ENCODE data around the gene BRIP1.

GRCh38 chr17:61836266-61837174, 26.8 kb downstream of the BRIP1 start:
- TF ChIP-seq THRA (IDR thresholded peaks at IDR 0.05) (no peak), TCF7L2 (IDR thresholded peaks at IDR 0.05; ENCODE audit: low read depth, low read length) (no peak), EZH2 (IDR thresholded peaks at IDR 0.05; ENCODE audit: borderline replicate concordance, low read depth, low read length) (no peak), CEBPG (CRISPR knock-in tag; IDR thresholded peaks at IDR 0.05) (no peak), CEBPG (tag; conservative IDR thresholded peaks at IDR 0.05 in 1 of 2, IDR thresholded peaks at IDR 0.05 in 1 of 2) (no peak), CTCFL (IDR thresholded peaks at IDR 0.05; ENCODE audit: borderline replicate concordance, insufficient read depth, low read depth, low read length, poor library complexity, severe bottlenecking) (no peak), ZFPM2 (CRISPR knock-in tag; IDR thresholded peaks at IDR 0.05) (no peak), CTCF (IDR thresholded peaks at IDR 0.05 in 2 of 3, conservative IDR thresholded peaks at IDR 0.05 in 1 of 3; ENCODE audit: insufficient read depth in 2 of 3, low read depth in 1 of 3, low read length in 3 of 3) (no peak), RB1 (IDR thresholded peaks at IDR 0.05; ENCODE audit: low read depth) (no peak), E2F1 (CRISPR knock-in tag; IDR thresholded peaks at IDR 0.05) (no peak), ZNF165 (CRISPR knock-in tag; IDR thresholded peaks at IDR 0.05; ENCODE audit: borderline replicate concordance) (no peak), ZNF24 (IDR thresholded peaks at IDR 0.05) (no peak)
- TF ChIP-seq, protein P1, sequence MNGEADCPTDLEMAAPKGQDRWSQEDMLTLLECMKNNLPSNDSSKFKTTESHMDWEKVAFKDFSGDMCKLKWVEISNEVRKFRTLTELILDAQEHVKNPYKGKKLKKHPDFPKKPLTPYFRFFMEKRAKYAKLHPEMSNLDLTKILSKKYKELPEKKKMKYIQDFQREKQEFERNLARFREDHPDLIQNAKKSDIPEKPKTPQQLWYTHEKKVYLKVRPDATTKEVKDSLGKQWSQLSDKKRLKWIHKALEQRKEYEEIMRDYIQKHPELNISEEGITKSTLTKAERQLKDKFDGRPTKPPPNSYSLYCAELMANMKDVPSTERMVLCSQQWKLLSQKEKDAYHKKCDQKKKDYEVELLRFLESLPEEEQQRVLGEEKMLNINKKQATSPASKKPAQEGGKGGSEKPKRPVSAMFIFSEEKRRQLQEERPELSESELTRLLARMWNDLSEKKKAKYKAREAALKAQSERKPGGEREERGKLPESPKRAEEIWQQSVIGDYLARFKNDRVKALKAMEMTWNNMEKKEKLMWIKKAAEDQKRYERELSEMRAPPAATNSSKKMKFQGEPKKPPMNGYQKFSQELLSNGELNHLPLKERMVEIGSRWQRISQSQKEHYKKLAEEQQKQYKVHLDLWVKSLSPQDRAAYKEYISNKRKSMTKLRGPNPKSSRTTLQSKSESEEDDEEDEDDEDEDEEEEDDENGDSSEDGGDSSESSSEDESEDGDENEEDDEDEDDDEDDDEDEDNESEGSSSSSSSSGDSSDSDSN (IDR thresholded peaks at IDR 0.05; ENCODE audit: borderline replicate concordance in 1 of 2, low read depth in 2 of 2, low read length in 2 of 2), result no peak
- TF ChIP-seq, protein P2, sequence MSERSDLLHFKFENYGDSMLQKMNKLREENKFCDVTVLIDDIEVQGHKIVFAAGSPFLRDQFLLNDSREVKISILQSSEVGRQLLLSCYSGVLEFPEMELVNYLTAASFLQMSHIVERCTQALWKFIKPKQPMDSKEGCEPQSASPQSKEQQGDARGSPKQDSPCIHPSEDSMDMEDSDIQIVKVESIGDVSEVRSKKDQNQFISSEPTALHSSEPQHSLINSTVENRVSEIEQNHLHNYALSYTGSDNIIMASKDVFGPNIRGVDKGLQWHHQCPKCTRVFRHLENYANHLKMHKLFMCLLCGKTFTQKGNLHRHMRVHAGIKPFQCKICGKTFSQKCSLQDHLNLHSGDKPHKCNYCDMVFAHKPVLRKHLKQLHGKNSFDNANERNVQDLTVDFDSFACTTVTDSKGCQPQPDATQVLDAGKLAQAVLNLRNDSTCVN (CRISPR knock-in tag; IDR thresholded peaks at IDR 0.05), result no peak
